Panc1 (cell line): Measurements from ENCODE around the gene SMC6. TPM values are rescaled to one million over a fixed set of nuclear protein-coding genes. Genes with fewer than 3 reads are reported as not detected.

Experiments
- total RNA-seq: library from RNA; stranded (reverse); gene quantifications from one replicate; pipeline ENCODE4 v1.2.1, GENCODE V29; 2021; ENCODE audit not compliant: unreplicated experiment

The SMC6 gene
- total RNA-seq, 1 experiment from 2014 or later: 43.8 TPM

Other genes with a start within 250 kb of the SMC6 start
- not detected for gene RAD51AP2, start 235.4 kb downstream of the SMC6 start, total RNA-seq
- not detected for gene VSNL1, start 213.1 kb downstream of the SMC6 start, total RNA-seq
- 24.0 TPM for gene GEN1, start 328 bp upstream of the SMC6 start, total RNA-seq
- gene MSGN1, start 62.6 kb upstream of the SMC6 start, total RNA-seq: not detected
- gene KCNS3, start 124.9 kb upstream of the SMC6 start, total RNA-seq: 1.7 TPM